ENCODE measurements around the gene NFIA.
A peak's percentile ranks its signal among the peaks of the same experiment; 100 is the strongest.
"Not testable (repeated sequence)": the region's sequence is repeated elsewhere in the genome, so short reads cannot be mapped to it uniquely, and the experiment has no call there.

The NFIA gene

GRCh38 chr1:61061601-61062000 is 20.8 kb upstream of the NFIA start:
- FAIRE-seq, result not testable (repeated sequence)

- FAIRE-seq, result no peak
These were observed 17.7 kb upstream of the NFIA start for GRCh38 chr1:61064673-61065072.

- no peak for FAIRE-seq
These were observed 14.8 kb upstream of the NFIA start for GRCh38 chr1:61067446-61068019.

GRCh38 chr1:61070054-61070453 is 12.3 kb upstream of the NFIA start:
- FAIRE-seq, result no peak

- no peak for FAIRE-seq
These were observed 10.9 kb upstream of the NFIA start for GRCh38 chr1:61071205-61072130.

GRCh38 chr1:61073871-61074270 is 8.5 kb upstream of the NFIA start:
- no peak for FAIRE-seq

- not testable (repeated sequence) for FAIRE-seq
These were observed 6.5 kb upstream of the NFIA start for GRCh38 chr1:61075833-61076232.

GRCh38 chr1:61076728-61077675 is 5.4 kb upstream of the NFIA start:
- peak; percentile 46 for FAIRE-seq

- FAIRE-seq, result peak; percentile 99
These were observed 4.5 kb upstream of the NFIA start for GRCh38 chr1:61077676-61078541.

GRCh38 chr1:61078618-61079295 is 3.6 kb upstream of the NFIA start:
- FAIRE-seq, result no peak

- no peak for FAIRE-seq
These were observed 3.0 kb upstream of the NFIA start for GRCh38 chr1:61079296-61079897.

GRCh38 chr1:61079898-61080336 is 2.4 kb upstream of the NFIA start:
- peak; percentile 80 for FAIRE-seq

GRCh38 chr1:61080413-61081143 is 1.8 kb upstream of the NFIA start:
- FAIRE-seq, result no peak

GRCh38 chr1:61081144-61081685 is 1.1 kb upstream of the NFIA start:
- no peak for FAIRE-seq

GRCh38 chr1:61081686-61082310 is 563 bp upstream of the NFIA start:
- no peak for FAIRE-seq

GRCh38 chr1:61083013-61083806 is 849 bp downstream of the NFIA start:
- no peak for FAIRE-seq

- no peak for FAIRE-seq
These were observed 1.6 kb downstream of the NFIA start for GRCh38 chr1:61083807-61084440.

- FAIRE-seq, result no peak
These were observed 2.2 kb downstream of the NFIA start for GRCh38 chr1:61084491-61085031.
